Kidney epithelial cell (primary cell): ENCODE measurements around the gene NDUFB10. TPM values are rescaled to one million over a fixed set of nuclear protein-coding genes. Genes with fewer than 3 reads are reported as not detected.
"Not testable (repeated sequence)": the region's sequence is repeated elsewhere in the genome, so short reads cannot be mapped to it uniquely, and the experiment has no call there.

Experiments used
- DNase-seq: peaks from one replicate; pipeline ENCODE4 v3.0.0-alpha.2; 2010; ENCODE audit warnings: low read depth
- H3K27me3 ChIP-seq: 2 replicates; pipeline ENCODE4 v1.6.0; 2011; ENCODE audit warnings: low read length; ENCODE audit not compliant: control insufficient read depth, insufficient read depth
- H3K36me3 ChIP-seq: 2 replicates; pipeline ENCODE4 v1.5.1; 2011; ENCODE audit warnings: low read length; ENCODE audit not compliant: control insufficient read depth, insufficient read depth
- H3K4me3 ChIP-seq: 2 replicates; pipeline ENCODE4 v1.5.1; 2011; ENCODE audit warnings: low read depth, mild to moderate bottlenecking, control low read depth, low read length
- CTCF ChIP-seq: IDR thresholded peaks from 2 replicates; pipeline ENCODE4 v1.5.1; 2011; ENCODE audit warnings: mild to moderate bottlenecking, moderate library complexity, low read length, control low read depth, inconsistent platforms; ENCODE audit not compliant: insufficient read depth, poor library complexity, severe bottlenecking
- total RNA-seq: library from RNA; depleted of rRNA; stranded (reverse); fragments of >200 nt; gene quantifications from 2 replicates; pipeline ENCODE4 v1.2.3, GENCODE V29; 2015

NDUFB10 gene
- total RNA-seq, 1 donor from 2014 or later = 280 TPM

- no peak for DNase-seq
- Histone ChIP-seq H3K4me3 (no peak overlapping the region), H3K36me3 (no peaks in the 10 kb centered on the region), H3K27me3 (peaks cover 2% of the 10 kb centered on the region)
- no peak for TF ChIP-seq CTCF
These were observed 29.0 kb upstream of the NDUFB10 start for GRCh38 chr16:1930338-1930720.

GRCh38 chr16:1932050-1933028, 27.0 kb upstream of the NDUFB10 start:
- Histone ChIP-seq H3K4me3 (no peak overlapping the region), H3K36me3 (no peaks in the 10 kb centered on the region), H3K27me3 (peaks cover 2% of the 10 kb centered on the region)
- TF ChIP-seq CTCF = peak; percentile 39
- no peak for DNase-seq

GRCh38 chr16:1933097-1933661, 26.2 kb upstream of the NDUFB10 start:
- no peak overlapping the region for H3K4me3 ChIP-seq
- no peak for TF ChIP-seq CTCF
- peaks cover 2% of the 10 kb centered on the region for H3K27me3 ChIP-seq
- H3K36me3 ChIP-seq = no peaks in the 10 kb centered on the region
- no peak for DNase-seq

- no peak for DNase-seq
- Histone ChIP-seq H3K27me3 (no peaks in the 10 kb centered on the region), H3K36me3 (peaks cover 2% of the 10 kb centered on the region), H3K4me3 (no peak overlapping the region)
- TF ChIP-seq CTCF = no peak
These were observed 22.3 kb upstream of the NDUFB10 start for GRCh38 chr16:1936945-1937479.

GRCh38 chr16:1938316-1938715, 21.0 kb upstream of the NDUFB10 start:
- peaks cover 2% of the 10 kb centered on the region for H3K36me3 ChIP-seq
- DNase-seq = no peak
- no peaks in the 10 kb centered on the region for H3K27me3 ChIP-seq
- no peak overlapping the region for H3K4me3 ChIP-seq
- no peak for TF ChIP-seq CTCF

- TF ChIP-seq CTCF = no peak
- H3K36me3 ChIP-seq = peaks cover 2% of the 10 kb centered on the region
- H3K27me3 ChIP-seq = no peaks in the 10 kb centered on the region
- no peak for DNase-seq
- H3K4me3 ChIP-seq = no peak overlapping the region
These were observed 20.4 kb upstream of the NDUFB10 start for GRCh38 chr16:1938910-1939309.

GRCh38 chr16:1939833-1940232, 19.5 kb upstream of the NDUFB10 start:
- not testable (repeated sequence) for H3K27me3 ChIP-seq, H3K4me3 ChIP-seq, DNase-seq, H3K36me3 ChIP-seq
